22Rv1 (cell line): ENCODE results near the gene ARMC8.

ENCODE experiments used
- CTCF ChIP-seq: fragments of 450-650 bp; IDR thresholded peaks from 2 replicates; pipeline ENCODE4 v1.5.1; 2017; ENCODE audit warnings: mild to moderate bottlenecking
- ZFX ChIP-seq: fragments of 450-650 bp; IDR thresholded peaks from 2 replicates; pipeline ENCODE4 v1.6.1; 2017; ENCODE audit warnings: antibody characterized with exemption, borderline replicate concordance

GRCh38 chr3:138245026-138245425 lies 57.9 kb downstream of the ARMC8 start:
- TF ChIP-seq ZFX (no peak), CTCF (no peak)
